Measurements from ENCODE around the gene SLC17A9.

SLC17A9 gene

GRCh38 chr20:62995481-62995880 is 43.0 kb downstream of the SLC17A9 start:
- WGBS = 81% methylated on average over 11 of the region's 11 CpGs
- H3K9ac ChIP-seq (ENCODE audit: low read depth, low read length) = no peak overlapping the region
- H3K36me3 ChIP-seq (ENCODE audit: insufficient read depth, low read length) = no peaks in the 10 kb centered on the region
- peaks cover 4% of the 10 kb centered on the region; the same call in 1 of the 2 replicates for H3K4me1 ChIP-seq (ENCODE audit: insufficient read depth, low read length)
- H3K27ac ChIP-seq (ENCODE audit: low read depth, low read length) = no peak overlapping the region
- peaks cover 37% of the 10 kb centered on the region for H3K27me3 ChIP-seq (ENCODE audit: insufficient read depth, low read length)
- no peaks in the 10 kb centered on the region for H3K9me3 ChIP-seq (ENCODE audit: insufficient read depth, low read depth, low read length)
- no peak overlapping the region for H3K4me3 ChIP-seq (ENCODE audit: low read length)

- Histone ChIP-seq H3K27ac (ENCODE audit: low read depth, low read length) (no peak overlapping the region), H3K36me3 (ENCODE audit: insufficient read depth, low read length) (no peaks in the 10 kb centered on the region), H3K9me3 (ENCODE audit: insufficient read depth, low read depth, low read length) (no peaks in the 10 kb centered on the region), H3K27me3 (ENCODE audit: insufficient read depth, low read length) (peaks cover 42% of the 10 kb centered on the region), H3K4me1 (ENCODE audit: insufficient read depth, low read length) (peaks cover 8% of the 10 kb centered on the region; the same call in 1 of the 2 replicates), H3K9ac (ENCODE audit: low read depth, low read length) (no peak overlapping the region), H3K4me3 (ENCODE audit: low read length) (no peak overlapping the region)
- 90% methylated on average over 25 of the region's 25 CpGs for WGBS
Observed at GRCh38 chr20:62995898-62996595, 43.5 kb downstream of the SLC17A9 start.

GRCh38 chr20:62996596-62996982 is 44.1 kb downstream of the SLC17A9 start:
- H3K9ac ChIP-seq (ENCODE audit: low read depth, low read length) = no peak overlapping the region
- peaks cover 9% of the 10 kb centered on the region; the same call in 1 of the 2 replicates for H3K4me1 ChIP-seq (ENCODE audit: insufficient read depth, low read length)
- 94% methylated on average over 14 of the region's 14 CpGs for WGBS
- H3K4me3 ChIP-seq (ENCODE audit: low read length) = no peak overlapping the region
- no peak overlapping the region for H3K27ac ChIP-seq (ENCODE audit: low read depth, low read length)
- H3K9me3 ChIP-seq (ENCODE audit: insufficient read depth, low read depth, low read length) = no peaks in the 10 kb centered on the region
- H3K27me3 ChIP-seq (ENCODE audit: insufficient read depth, low read length) = peaks cover 47% of the 10 kb centered on the region
- H3K36me3 ChIP-seq (ENCODE audit: insufficient read depth, low read length) = no peaks in the 10 kb centered on the region

- Histone ChIP-seq H3K4me1 (ENCODE audit: insufficient read depth, low read length) (peaks cover 9% of the 10 kb centered on the region; the same call in 1 of the 2 replicates), H3K27me3 (ENCODE audit: insufficient read depth, low read length) (peaks cover 55% of the 10 kb centered on the region), H3K27ac (ENCODE audit: low read depth, low read length) (no peak overlapping the region), H3K9me3 (ENCODE audit: insufficient read depth, low read depth, low read length) (no peaks in the 10 kb centered on the region), H3K4me3 (ENCODE audit: low read length) (no peak overlapping the region), H3K9ac (ENCODE audit: low read depth, low read length) (no peak overlapping the region), H3K36me3 (ENCODE audit: insufficient read depth, low read length) (no peaks in the 10 kb centered on the region)
- 51% methylated on average over 20 of the region's 20 CpGs for WGBS
Observed at GRCh38 chr20:62997417-62998035, 45.0 kb downstream of the SLC17A9 start.

- Histone ChIP-seq H3K4me3 (ENCODE audit: low read length) (no peak overlapping the region), H3K4me1 (ENCODE audit: insufficient read depth, low read length) (peaks cover 9% of the 10 kb centered on the region; the same call in 1 of the 2 replicates), H3K9me3 (ENCODE audit: insufficient read depth, low read depth, low read length) (no peaks in the 10 kb centered on the region), H3K9ac (ENCODE audit: low read depth, low read length) (no peak overlapping the region), H3K36me3 (ENCODE audit: insufficient read depth, low read length) (no peaks in the 10 kb centered on the region), H3K27ac (ENCODE audit: low read depth, low read length) (no peak overlapping the region), H3K27me3 (ENCODE audit: insufficient read depth, low read length) (peaks cover 64% of the 10 kb centered on the region)
- 79% methylated on average over 5 of the region's 5 CpGs for WGBS
Observed at GRCh38 chr20:62998449-62998848, 45.9 kb downstream of the SLC17A9 start.

GRCh38 chr20:62999580-62999979 is 47.1 kb downstream of the SLC17A9 start:
- Histone ChIP-seq H3K27ac (ENCODE audit: low read depth, low read length) (no peak overlapping the region), H3K9ac (ENCODE audit: low read depth, low read length) (no peak overlapping the region), H3K27me3 (ENCODE audit: insufficient read depth, low read length) (peaks cover 75% of the 10 kb centered on the region), H3K36me3 (ENCODE audit: insufficient read depth, low read length) (no peaks in the 10 kb centered on the region), H3K4me3 (ENCODE audit: low read length) (no peak overlapping the region), H3K4me1 (ENCODE audit: insufficient read depth, low read length) (peaks cover 18% of the 10 kb centered on the region; the same call in 1 of the 2 replicates), H3K9me3 (ENCODE audit: insufficient read depth, low read depth, low read length) (no peaks in the 10 kb centered on the region)
- 92% methylated on average over 16 of the region's 16 CpGs for WGBS

- Histone ChIP-seq H3K27ac (ENCODE audit: low read depth, low read length) (no peak overlapping the region), H3K4me3 (ENCODE audit: low read length) (no peak overlapping the region), H3K27me3 (ENCODE audit: insufficient read depth, low read length) (peaks cover 80% of the 10 kb centered on the region), H3K4me1 (ENCODE audit: insufficient read depth, low read length) (peaks cover 20% of the 10 kb centered on the region; the same call in 1 of the 2 replicates), H3K36me3 (ENCODE audit: insufficient read depth, low read length) (no peaks in the 10 kb centered on the region), H3K9ac (ENCODE audit: low read depth, low read length) (no peak overlapping the region), H3K9me3 (ENCODE audit: insufficient read depth, low read depth, low read length) (no peaks in the 10 kb centered on the region)
- 94% methylated on average over 14 of the region's 14 CpGs for WGBS
Observed at GRCh38 chr20:63000036-63000435, 47.5 kb downstream of the SLC17A9 start.

GRCh38 chr20:63000958-63001357 is 48.4 kb downstream of the SLC17A9 start:
- Histone ChIP-seq H3K4me3 (ENCODE audit: low read length) (no peak overlapping the region), H3K27ac (ENCODE audit: low read depth, low read length) (no peak overlapping the region), H3K27me3 (ENCODE audit: insufficient read depth, low read length) (peaks cover 83% of the 10 kb centered on the region), H3K9ac (ENCODE audit: low read depth, low read length) (no peak overlapping the region), H3K9me3 (ENCODE audit: insufficient read depth, low read depth, low read length) (no peaks in the 10 kb centered on the region), H3K4me1 (ENCODE audit: insufficient read depth, low read length) (peaks cover 20% of the 10 kb centered on the region; the same call in 1 of the 2 replicates), H3K36me3 (ENCODE audit: insufficient read depth, low read length) (no peaks in the 10 kb centered on the region)
- 73% methylated on average over 11 of the region's 11 CpGs for WGBS

- Histone ChIP-seq H3K4me3 (ENCODE audit: low read length) (no peak overlapping the region), H3K27ac (ENCODE audit: low read depth, low read length) (no peak overlapping the region), H3K9me3 (ENCODE audit: insufficient read depth, low read depth, low read length) (no peaks in the 10 kb centered on the region), H3K4me1 (ENCODE audit: insufficient read depth, low read length) (peaks cover 17% of the 10 kb centered on the region; the same call in 1 of the 2 replicates), H3K9ac (ENCODE audit: low read depth, low read length) (no peak overlapping the region), H3K36me3 (ENCODE audit: insufficient read depth, low read length) (no peaks in the 10 kb centered on the region), H3K27me3 (ENCODE audit: insufficient read depth, low read length) (peaks cover 94% of the 10 kb centered on the region)
- 86% methylated on average over 11 of the region's 11 CpGs for WGBS
Observed at GRCh38 chr20:63002511-63002910, 50.0 kb downstream of the SLC17A9 start.

GRCh38 chr20:63003546-63003945 is 51.0 kb downstream of the SLC17A9 start:
- Histone ChIP-seq H3K9me3 (ENCODE audit: insufficient read depth, low read depth, low read length) (no peaks in the 10 kb centered on the region), H3K4me3 (ENCODE audit: low read length) (no peak overlapping the region), H3K27me3 (ENCODE audit: insufficient read depth, low read length) (peaks cover 96% of the 10 kb centered on the region), H3K27ac (ENCODE audit: low read depth, low read length) (no peak overlapping the region), H3K4me1 (ENCODE audit: insufficient read depth, low read length) (peaks cover 19% of the 10 kb centered on the region; the same call in 1 of the 2 replicates), H3K9ac (ENCODE audit: low read depth, low read length) (no peak overlapping the region), H3K36me3 (ENCODE audit: insufficient read depth, low read length) (no peaks in the 10 kb centered on the region)
- 4% methylated on average over 13 of the region's 13 CpGs for WGBS

- peaks cover 98% of the 10 kb centered on the region for H3K27me3 ChIP-seq (ENCODE audit: insufficient read depth, low read length)
- H3K27ac ChIP-seq (ENCODE audit: low read depth, low read length) = no peak overlapping the region
- H3K4me3 ChIP-seq (ENCODE audit: low read length) = no peak overlapping the region
- no peak overlapping the region for H3K9ac ChIP-seq (ENCODE audit: low read depth, low read length)
- H3K36me3 ChIP-seq (ENCODE audit: insufficient read depth, low read length) = no peaks in the 10 kb centered on the region
- WGBS = 6% methylated on average over 53 of the region's 53 CpGs
- H3K9me3 ChIP-seq (ENCODE audit: insufficient read depth, low read depth, low read length) = no peaks in the 10 kb centered on the region
- H3K4me1 ChIP-seq (ENCODE audit: insufficient read depth, low read length) = peaks cover 19% of the 10 kb centered on the region; the same call in 1 of the 2 replicates
Observed at GRCh38 chr20:63004607-63005364, 52.3 kb downstream of the SLC17A9 start.
